Gastrocnemius medialis (tissue), 4 donors: ENCODE measurements around the gene RAD51B. TPM values are rescaled to one million over a fixed set of nuclear protein-coding genes. Genes with fewer than 3 reads are reported as not detected.
A peak's percentile ranks its signal among the peaks of the same experiment; 100 is the strongest.

ENCODE experiments used
- ATAC-seq, 2 donors: fragments of 150-250 bp; one replicate each; pipeline ENCODE4 v1.9.1; 2016
- DNase-seq, 2 donors: peaks; one replicate each; pipeline ENCODE4 v3.0.0-alpha.2; 2019
- H3K27ac ChIP-seq, 4 donors: fragments of 200-600 bp; sonication (generic); 1 replicate in 1 of 4; 2 replicates in 3 of 4; pipeline ENCODE4 v1.5.1; 2016 to 2018; ENCODE audit warnings: mild to moderate bottlenecking in 2 of 4, moderate library complexity in 1 of 4
- H3K27me3 ChIP-seq, 3 donors: fragments of 200-600 bp; sonication (generic) in 2 of 3; 1 replicate in 1 of 3; 2 replicates in 2 of 3; pipeline versions ENCODE4 v1.5.1 to v1.6.0; 2016 to 2019; ENCODE audit warnings: mild to moderate bottlenecking in 1 of 3, moderate library complexity in 1 of 3
- H3K36me3 ChIP-seq, 2 donors: fragments of 200-600 bp; sonication (generic) in 1 of 2; one replicate each; pipeline ENCODE4 v1.5.1; 2017 to 2018
- H3K4me1 ChIP-seq, 2 donors: fragments of 200-600 bp; sonication (generic) in 1 of 2; one replicate each; pipeline ENCODE4 v1.5.1; 2016 to 2017; ENCODE audit warnings: mild to moderate bottlenecking in 2 of 2
- H3K4me3 ChIP-seq, 4 donors: fragments of 200-600 bp; sonication (generic) in 3 of 4; 1 replicate in 1 of 4; 2 replicates in 3 of 4; pipeline ENCODE4 v1.5.1; 2016 to 2019; ENCODE audit warnings: mild to moderate bottlenecking in 2 of 4
- H3K9me3 ChIP-seq, 3 donors: fragments of 200-600 bp; sonication (generic) in 2 of 3; 1 replicate in 1 of 3; 2 replicates in 2 of 3; pipeline ENCODE4 v1.5.1; 2016 to 2019
- CTCF ChIP-seq, 5 experiments: fragments of 450-650 bp in 3 of 5; fragments of 200-600 bp in 2 of 5; sonication (generic) in 2 of 5; IDR thresholded peaks in 4 of 5; conservative IDR thresholded peaks in 1 of 5; 1 replicate in 4 of 5; 2 replicates in 1 of 5; pipeline ENCODE4 v1.5.1; 2016 to 2019; ENCODE audit warnings: antibody characterized with exemption in 5 of 5, mild to moderate bottlenecking in 3 of 5, moderate library complexity in 3 of 5
- POLR2A ChIP-seq, 2 donors: fragments of 450-650 bp; IDR thresholded peaks; one replicate each; pipeline ENCODE4 v1.6.1; 2017; ENCODE audit warnings: antibody characterized with exemption in 2 of 2, mild to moderate bottlenecking in 2 of 2, moderate library complexity in 2 of 2
- in situ Hi-C, 4 donors: fragments of 200-750 bp; cut with MboI; loops; one replicate each; pipeline versions ENCODE4 v1.15.0 to v1.8.0; 2017; ENCODE audit warnings: low sequenced_read_pairs in 4 of 4
- intact Hi-C: fragments of 100-400 bp; cut with DNase I; formaldehyde crosslinking; loops from one replicate; pipeline ENCODE4 v1.15.1; 2023; ENCODE audit warnings: low total_unique reads
- total RNA-seq, 4 donors: library from RNA; depleted of rRNA; stranded (reverse); fragments of >200 nt; gene quantifications; one replicate each; pipeline versions ENCODE4 v1.1.0 to v1.2.3, GENCODE V29; 2016

Gene RAD51B
- total RNA-seq, 4 donors from 2014 or later, result 1.6 to 3.3 (median 2.4) TPM

GRCh38 chr14:68670359-68670715 lies 850.8 kb downstream of the RAD51B start:
- intact Hi-C loops, result loop anchor here (10.0 kb wide), 1 partner anchor 726 kb away; no protein-coding TSS in a partner anchor
- Histone ChIP-seq H3K4me3 (no peak overlapping the region), H3K36me3 (no peaks in the 10 kb centered on the region), H3K4me1 (peaks cover 38 to 54% of the 10 kb centered on the region in 2 donors), H3K27ac (peak overlapping the region; percentile 19 to 63 (median 48)), H3K9me3 (no peaks in the 10 kb centered on the region), H3K27me3 (no peaks in the 10 kb centered on the region)
- ATAC-seq, result no peak
- no peak for DNase-seq
- in situ Hi-C loops, result no loop called here
- TF ChIP-seq POLR2A (IDR thresholded peaks at IDR 0.05) (no peak), CTCF (IDR thresholded peaks at IDR 0.05 in 4 of 5, conservative IDR thresholded peaks at IDR 0.05 in 1 of 5) (no peak)

DNA sequence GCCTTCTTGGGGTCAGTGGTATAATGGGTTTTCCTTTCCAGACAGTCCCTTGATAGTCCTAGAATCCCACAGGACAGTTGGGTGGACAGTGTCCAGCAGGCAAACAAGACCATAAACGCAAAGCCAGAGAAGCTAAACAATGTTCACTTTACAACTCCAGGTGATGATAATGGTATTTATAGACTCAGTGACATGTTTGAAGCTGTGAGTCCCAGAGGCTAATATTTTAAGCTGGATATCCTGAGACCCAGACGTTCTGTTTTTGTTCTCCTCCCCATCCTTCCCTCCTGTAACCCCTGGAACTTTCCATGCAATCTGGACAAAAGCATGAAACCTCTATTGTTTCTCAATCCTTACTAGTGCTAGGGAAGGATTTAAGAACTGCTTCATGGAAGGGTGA lies 852.3 kb downstream of the RAD51B start:
- TF ChIP-seq POLR2A (IDR thresholded peaks at IDR 0.05) (no peak), CTCF (IDR thresholded peaks at IDR 0.05 in 4 of 5, conservative IDR thresholded peaks at IDR 0.05 in 1 of 5) (no peak)
- DNase-seq (no peak), ATAC-seq (peak in 1 of 2 donors; percentile 36)
- Histone ChIP-seq H3K4me1 (peaks cover 38 to 42% of the 10 kb centered on the region in 2 donors), H3K9me3 (no peaks in the 10 kb centered on the region), H3K4me3 (no peak overlapping the region), H3K27ac (peak overlapping the region; percentile 55 to 64 (median 59)), H3K27me3 (no peaks in the 10 kb centered on the region), H3K36me3 (no peaks in the 10 kb centered on the region)
- in situ Hi-C loops, result no loop called here
- intact Hi-C loops, result loop anchor here (1.0 to 10.0 kb wide), 2 partner anchors 46 to 727 kb away; no protein-coding TSS in a partner anchor

DNA sequence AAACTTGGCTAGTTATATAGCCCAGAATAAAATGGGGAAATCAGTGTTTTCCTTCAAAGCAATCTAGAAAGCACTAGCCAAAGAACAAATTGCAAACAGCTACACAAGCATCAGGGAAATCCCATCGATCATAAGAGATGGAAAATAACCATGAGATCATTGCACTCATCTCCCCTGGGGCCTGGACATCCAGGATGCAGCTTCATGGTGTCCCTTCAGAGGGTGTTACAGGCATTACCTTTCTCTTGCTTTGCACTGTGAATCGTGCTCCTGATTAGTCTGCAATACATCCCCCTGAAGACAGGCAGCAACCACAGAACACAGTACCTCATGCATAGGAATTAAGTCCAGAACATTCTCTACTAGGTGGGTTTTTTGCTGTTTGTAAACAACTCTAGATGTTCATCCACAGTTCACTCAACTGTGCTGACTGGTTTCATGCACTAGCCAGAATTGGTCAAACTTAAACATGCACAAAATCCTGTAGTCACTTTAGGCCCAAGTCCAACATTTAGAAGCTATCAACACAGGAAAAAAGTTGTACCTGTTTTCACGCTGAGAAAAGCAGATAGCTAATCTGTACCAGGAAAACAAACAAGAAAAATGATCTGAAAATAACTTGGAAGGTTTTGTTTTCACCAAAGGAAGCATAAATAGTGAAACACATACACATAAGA lies 853.2 kb downstream of the RAD51B start:
- ATAC-seq, result no peak
- intact Hi-C loops, result loop anchor here (10.0 kb wide), 1 partner anchor 728 kb away; no protein-coding TSS in a partner anchor
- DNase-seq, result no peak
- in situ Hi-C loops, result no loop called here
- TF ChIP-seq POLR2A (IDR thresholded peaks at IDR 0.05) (no peak), CTCF (IDR thresholded peaks at IDR 0.05 in 4 of 5, conservative IDR thresholded peaks at IDR 0.05 in 1 of 5) (no peak)
- Histone ChIP-seq H3K4me3 (no peak overlapping the region), H3K36me3 (no peaks in the 10 kb centered on the region), H3K27ac (peak overlapping the region; percentile 55 to 64 (median 59)), H3K27me3 (no peaks in the 10 kb centered on the region), H3K9me3 (no peaks in the 10 kb centered on the region), H3K4me1 (peaks cover 36 to 38% of the 10 kb centered on the region in 2 donors)

- peaks cover 36 to 38% of the 10 kb centered on the region in 2 donors for H3K4me1 ChIP-seq
- DNase-seq (no peak), ATAC-seq (no peak)
- H3K27ac ChIP-seq, result no peak overlapping the region
- H3K4me3 ChIP-seq, result no peak overlapping the region
- intact Hi-C loops (loop anchor here (10.0 kb wide), 1 partner anchor 729 kb away; no protein-coding TSS in a partner anchor), in situ Hi-C loops (no loop called here)
- no peaks in the 10 kb centered on the region for H3K27me3 ChIP-seq
- no peaks in the 10 kb centered on the region for H3K9me3 ChIP-seq
- H3K36me3 ChIP-seq, result no peaks in the 10 kb centered on the region
- TF ChIP-seq POLR2A (IDR thresholded peaks at IDR 0.05) (no peak), CTCF (IDR thresholded peaks at IDR 0.05 in 4 of 5, conservative IDR thresholded peaks at IDR 0.05 in 1 of 5) (no peak)
Measured at GRCh38 chr14:68673464-68673863, 853.9 kb downstream of the RAD51B start.
